ENCODE measurements around the gene ZNF366.

The ZNF366 gene

DNA sequence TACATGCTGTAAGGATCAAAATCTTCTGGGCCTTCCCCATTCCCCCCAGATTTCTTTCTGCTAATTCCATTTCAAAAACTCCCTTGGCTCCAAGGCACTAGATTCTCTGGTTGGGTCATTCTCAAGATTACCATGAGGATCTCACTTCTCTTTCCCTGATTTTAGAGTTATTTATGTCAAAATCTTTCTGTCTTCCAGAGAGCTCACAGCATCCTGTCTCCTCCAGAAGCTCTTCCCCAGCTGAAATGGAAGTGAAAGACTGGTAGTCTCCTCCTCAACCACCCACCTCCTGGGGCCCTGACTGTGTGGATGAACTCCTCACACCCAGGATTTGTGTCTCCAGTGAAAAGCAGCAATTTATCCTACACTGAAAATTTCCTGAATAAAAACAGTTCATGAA lies 11.9 kb upstream of the ZNF366 start:
- DNase-seq: no peak

DNA sequence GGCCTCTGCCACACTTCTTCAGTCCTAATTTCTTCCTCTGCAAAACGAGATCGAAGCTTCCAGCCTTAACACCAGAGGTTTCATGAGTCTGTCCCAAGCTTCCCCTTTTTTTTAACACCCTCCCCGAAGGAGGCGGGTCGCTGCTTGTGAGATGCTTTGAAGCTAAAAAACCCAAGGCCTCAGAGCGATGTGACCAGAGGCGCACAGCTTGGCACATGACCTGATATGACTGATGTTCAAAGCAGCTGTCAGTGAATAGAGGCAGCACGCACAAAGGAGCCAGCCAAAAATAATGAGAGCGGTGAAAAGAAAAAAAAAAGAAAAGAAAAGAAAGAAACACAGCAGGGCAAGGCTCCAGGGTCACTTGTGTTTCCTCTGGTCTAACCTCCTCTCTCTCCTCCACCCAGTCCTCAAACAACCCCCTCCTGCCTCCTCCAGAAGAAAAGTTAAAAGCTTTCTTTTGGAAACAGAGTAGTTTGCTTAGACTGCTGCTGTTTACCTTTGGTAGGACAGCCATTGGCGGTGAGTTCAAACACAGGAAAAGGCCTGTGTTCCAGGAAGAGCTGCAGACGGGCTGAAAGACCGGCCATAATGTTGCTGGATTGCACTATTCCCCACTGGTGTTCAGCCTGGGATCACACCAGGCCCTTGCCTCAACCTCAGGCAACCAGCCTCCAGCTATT lies 10.9 kb upstream of the ZNF366 start:
- no peak for DNase-seq

DNA sequence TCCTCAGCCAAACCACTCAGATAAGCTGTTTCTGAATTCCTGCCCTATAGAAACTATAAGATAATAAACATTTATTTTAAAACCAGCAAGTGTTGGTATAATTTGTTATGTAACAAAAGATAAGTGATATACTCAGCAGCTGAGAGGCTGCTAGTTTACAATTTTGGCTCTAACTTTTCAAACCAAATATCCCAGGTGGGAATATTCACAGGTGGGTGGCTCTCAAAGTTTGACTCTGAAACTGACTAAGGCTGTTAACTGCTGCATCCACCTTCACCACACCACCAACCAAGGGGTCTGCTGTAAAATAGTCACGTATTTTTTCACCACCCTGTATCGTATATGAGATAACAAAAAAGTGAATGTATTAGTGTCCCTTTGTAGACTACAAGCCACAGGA lies 9.7 kb upstream of the ZNF366 start:
- no peak for DNase-seq

DNA sequence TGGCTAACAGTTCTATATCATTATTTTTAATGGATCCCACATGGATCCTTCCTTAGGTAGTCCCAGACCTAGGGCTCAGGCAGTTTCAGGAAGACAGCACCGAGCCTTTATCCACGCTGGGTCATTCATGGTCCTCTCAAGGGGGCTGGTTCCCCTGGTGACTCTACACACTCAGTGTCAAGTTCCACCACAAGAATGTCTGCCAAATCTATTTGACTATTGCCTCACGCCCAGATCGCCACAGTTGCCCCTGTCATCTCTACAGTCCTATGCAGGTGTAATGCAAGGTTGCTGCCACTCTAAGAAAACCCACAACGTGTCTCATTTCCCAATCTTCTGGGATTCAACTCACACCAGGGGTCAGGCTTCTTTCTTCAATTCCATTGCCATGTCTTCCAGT lies 8.0 kb upstream of the ZNF366 start:
- DNase-seq: no peak

DNA sequence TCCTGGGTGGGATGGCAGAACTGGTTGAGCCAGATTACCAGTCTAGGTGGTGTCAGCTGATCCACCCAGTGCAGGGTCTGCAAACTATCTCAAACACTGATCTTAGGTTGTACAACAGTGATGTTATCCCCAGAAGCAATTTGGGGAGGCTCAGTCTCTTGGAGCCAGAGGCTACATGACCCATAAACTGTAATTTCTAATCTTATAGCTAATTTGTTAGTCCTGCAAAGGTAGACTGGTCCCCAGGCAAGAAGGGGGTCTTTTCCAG lies 5.3 kb upstream of the ZNF366 start:
- no peak for DNase-seq

DNA sequence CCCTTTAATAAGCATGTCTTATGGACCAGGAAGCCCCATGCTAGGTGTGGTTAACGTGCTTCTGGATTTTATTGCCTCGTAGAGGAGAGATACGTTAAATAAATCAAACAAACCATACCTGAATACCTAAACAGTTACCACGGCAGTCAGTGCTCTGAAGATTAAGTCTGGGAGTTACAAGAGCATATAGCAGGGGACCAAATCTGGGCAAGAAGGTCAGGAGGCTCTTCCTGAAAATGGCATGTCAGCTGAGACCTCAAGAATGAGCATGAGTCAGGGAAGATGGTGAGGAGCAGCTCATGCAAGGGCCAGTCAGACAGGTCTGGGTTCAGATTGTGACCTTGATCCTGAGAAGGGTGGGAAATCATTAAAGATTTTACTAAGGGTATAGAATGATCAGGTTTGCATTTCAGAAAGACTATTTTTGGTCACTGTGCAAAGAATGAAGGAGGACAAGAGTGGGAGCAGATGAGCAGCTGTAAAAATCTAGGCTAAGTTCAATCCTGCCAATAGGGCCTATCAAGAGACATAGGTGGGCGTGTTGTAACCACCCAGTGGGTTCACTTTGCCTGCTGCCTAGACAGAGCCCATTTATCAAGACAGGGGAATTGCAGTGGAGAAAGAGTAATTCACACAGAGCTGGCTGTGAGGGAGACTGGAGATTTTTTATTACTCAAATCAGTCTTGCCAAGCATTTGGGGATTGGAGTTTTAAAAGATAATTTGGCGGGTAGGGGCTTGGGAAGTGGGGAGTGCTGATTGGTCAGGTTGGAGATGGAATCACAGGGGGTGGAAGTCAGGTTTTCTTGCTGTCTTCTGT lies 4.8 kb upstream of the ZNF366 start:
- no peak for DNase-seq

DNA sequence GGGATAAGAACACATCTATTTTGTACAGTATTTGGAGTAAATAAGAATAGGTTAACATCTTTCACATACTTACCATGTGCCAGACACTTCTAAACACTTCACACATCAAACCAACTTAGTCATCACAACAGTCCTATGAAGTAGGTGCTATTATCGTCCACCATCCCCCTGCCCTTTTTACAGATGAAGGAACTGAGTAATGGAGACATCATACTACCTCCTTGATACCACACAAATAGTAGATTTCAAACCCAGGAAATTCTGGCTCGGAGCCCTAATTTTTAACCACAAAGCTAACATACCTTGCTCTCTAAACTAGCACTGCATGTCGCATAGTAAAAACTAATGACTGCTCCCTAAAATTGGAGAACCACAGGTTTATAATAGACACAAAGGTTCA lies 4.2 kb upstream of the ZNF366 start:
- DNase-seq: no peak

DNA sequence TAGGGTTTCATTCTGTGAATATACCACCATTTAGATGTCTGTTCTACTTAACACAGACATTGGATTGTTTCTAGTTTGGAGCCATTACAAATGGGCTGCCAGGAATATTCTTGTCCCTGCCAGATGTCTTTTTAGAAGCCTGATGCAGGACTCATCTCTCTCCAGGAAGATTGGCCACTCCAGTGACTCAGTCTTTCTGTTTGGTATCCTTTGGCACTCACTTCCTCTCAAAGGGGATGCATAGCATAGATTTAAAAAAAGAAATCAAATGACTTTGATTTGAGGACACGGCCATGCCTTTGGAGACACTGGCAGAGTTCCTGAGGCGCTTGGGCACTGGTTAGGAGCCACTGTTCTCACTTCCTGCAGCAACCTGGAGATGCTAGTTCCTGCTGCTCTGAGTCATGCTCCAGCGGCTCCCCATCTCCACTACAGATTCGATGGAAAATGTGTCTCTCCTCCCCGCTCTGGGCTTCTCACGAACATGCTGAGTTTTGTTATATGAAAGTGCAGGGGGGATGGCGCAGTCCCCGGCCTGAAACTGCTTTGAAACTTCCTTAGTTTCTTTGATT lies 3.5 kb upstream of the ZNF366 start:
- DNase-seq: no peak

DNA sequence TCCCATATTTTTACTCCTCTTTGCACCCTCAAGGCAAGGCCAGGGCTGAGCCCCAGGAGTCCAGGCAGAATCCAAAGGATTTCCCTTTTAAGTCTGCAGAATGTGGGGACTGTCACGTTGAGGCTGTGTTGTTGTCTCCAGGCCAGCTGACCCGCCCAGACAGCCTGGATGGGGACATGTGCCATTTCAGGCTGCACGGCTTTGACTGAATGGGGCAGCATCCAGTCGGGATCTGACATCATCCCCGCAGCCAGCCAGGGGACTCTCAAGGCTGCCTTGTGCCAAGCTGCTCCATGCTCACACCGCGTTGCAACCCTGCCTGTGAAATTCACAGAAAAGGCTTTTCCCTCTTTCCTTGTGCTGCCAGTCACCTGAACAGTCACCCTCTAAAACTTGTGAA lies 2.2 kb upstream of the ZNF366 start:
- DNase-seq: no peak

DNA sequence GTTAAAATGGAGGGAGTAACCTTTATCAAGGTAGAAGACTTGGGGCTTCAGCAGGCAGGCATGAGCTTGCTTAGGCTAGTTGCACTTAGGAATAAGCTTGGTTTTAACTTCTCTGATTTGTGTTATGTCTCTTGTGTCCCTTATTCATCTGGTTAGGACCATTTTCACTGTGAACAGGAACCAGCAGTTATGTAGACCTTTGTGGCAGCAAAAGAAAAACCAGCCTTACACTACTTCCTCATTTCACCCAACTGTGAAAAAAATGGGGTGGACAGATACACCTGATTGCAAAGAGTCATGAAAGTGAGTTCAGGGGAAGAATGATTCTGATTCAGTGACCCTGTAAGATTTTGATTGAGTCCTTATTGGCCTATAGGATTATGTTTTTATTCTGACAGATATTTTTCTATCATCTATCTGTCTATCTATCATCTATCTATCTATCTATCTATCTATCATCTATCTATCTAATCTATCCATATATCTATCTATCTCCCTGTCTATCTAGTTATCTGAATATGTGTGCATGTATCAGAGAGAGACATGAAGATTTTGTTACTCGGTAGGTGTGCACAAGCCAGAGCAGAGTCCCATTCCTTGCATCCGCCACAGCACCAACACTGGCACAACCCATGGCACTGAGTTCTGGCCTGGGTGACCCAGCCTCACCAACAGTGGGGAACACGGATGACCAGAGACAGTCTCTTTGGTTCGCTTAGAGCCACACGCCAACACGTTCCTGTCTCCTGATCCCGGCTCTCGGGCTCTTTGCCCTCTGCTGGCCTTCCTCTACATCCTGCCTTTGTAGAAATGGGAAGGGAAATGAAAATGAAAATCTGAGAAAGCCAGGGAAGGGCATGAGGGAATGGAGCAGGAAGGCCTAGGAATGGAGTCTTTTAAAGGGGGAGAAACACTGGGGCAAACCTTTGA lies 1.3 kb upstream of the ZNF366 start:
- DNase-seq: no peak

DNA sequence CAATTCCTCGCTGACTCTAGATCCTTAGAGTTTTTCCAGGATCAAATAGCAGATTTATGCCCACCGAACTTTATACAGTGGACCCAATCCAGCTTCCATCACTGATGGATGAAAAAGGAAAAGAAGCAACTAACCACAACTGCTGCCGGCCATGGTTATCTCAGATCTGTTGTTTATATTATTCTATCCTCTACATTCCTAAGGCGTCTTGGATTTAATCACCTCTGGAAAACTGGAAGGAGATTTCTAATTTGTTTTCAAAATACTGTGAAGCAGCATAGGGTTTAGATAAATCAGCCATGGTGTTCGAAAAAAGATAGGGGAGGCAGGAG lies 663 bp upstream of the ZNF366 start:
- no peak for DNase-seq

DNA sequence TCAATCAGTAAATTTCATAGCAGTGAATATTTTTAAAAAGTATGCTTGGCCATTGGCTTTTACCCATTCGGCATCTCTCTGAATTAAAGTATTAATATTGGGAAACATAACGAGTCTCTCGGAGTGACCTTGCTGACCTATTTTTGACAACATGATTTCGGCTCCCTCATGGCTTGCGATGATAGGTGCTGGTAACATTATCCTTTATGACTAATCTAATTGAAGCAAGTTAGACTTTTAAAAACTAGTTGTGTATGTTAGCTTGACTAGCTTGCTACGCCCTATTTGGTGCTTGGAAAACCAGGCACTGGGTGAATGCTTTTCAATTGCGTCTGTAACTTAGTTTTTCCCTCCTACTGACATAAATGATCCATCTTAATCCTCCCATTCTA lies 1.1 kb downstream of the ZNF366 start:
- no peak for DNase-seq

DNA sequence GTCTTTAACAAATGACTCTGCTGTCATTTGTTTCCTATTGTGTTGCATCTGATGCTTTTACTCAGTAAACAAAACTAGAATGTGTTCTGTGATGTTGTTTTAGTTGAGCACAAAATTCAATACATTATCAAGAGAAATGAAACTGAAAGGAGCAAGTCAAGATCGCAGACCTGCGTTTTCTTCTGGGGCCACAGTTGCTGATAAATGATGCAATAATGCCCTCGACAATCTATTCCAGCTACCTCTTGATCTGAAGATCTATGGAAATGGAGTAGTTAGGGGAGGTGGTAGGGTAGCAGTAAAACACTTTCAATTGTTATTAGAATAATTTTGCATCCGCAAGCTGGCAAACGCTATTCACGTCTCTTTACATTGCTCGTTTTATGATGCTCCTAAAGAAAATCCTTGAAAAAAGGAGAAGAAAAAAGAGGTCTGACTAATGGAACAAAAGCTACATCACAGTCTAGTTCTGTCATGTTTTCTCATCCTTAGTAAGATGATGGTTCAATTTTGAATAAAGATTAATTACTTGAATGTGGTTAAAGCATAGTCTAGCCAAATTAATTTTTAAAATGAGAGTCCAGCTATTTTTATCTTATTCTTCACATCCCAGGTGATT lies 1.6 kb downstream of the ZNF366 start:
- no peak for DNase-seq

DNA sequence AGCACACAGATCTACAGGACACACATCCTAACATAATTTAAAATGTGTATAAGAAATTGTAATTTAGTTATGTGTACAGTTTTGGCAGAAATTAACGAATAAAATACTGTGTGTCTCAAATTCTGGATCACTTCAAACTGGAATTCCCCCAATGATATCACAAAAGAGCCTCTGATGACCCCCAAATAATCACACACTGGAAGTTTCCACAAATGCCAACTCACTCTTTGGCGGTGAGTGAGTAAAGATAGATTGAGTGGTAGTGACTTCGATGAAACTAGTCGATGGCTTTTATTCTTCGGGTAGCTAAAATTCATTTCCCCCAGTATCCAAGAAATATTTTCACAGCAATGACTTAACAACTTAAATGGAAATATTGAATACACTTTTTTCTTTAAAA lies 2.2 kb downstream of the ZNF366 start:
- no peak for DNase-seq

DNA sequence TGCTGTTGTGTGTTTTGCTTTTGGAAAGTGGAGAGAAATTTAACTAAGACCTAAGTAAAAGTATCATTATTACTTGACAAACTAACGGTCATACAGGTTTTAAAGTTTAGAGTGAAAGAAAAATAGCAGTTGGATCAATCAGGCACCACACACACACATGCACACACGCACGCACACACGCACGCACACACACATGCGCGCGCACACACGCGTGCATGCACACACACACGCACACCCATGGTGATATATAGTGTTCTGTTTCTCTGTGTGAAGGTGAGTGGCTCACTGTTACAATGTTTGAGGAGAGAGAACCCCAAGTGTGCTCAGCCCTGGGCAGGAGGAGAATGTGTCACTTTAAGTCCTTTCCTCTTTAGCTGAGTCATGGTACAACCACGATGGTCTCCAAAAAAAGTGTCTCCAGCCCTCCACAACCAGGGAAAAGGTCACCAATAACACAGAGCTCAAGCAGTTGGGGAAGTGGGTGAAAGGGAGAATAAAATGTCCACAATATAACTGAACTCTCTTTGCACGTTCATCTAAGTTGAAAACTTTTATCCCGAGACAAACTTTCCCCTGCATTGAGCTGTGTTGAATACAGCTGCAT lies 3.2 kb downstream of the ZNF366 start:
- DNase-seq: no peak

DNA sequence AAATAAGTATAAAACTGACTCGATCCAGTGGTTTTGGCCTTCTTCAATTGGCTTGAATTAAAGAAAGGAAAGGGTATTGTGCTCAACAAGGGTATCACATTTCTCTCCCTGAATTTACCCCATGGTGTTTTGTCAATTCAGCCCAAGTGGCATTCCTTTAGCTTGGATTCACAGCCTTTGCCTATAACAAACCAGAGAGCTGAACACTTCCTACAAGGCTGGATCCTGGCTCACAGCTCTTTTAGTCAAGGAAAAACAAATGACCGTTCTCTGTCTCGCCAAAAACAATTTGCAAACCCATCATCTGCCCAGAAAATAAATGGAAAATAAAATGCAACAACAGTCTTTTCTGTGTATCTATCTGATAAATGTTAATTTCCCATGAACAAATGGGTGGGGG lies 5.7 kb downstream of the ZNF366 start:
- no peak for DNase-seq

DNA sequence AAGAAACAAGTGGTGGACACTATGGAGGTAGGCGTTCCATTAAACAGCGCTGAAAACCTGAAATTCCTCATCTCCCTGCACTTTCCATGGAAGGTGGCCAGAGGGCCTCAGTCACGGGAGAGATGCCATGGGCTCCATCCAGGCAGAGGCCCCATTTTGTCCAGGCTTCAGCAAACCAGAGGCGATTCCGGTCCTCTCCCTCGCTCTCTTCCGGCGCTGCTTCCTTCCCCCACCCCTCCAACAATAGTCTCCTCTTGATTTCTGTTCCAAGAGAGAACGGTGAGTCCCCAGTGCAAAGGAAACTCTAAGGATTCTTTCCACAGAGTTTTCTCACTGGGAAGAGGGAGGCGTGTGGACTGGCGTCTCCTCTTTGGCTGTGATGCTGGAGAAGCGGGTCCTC lies 7.5 kb downstream of the ZNF366 start:
- no peak for DNase-seq

DNA sequence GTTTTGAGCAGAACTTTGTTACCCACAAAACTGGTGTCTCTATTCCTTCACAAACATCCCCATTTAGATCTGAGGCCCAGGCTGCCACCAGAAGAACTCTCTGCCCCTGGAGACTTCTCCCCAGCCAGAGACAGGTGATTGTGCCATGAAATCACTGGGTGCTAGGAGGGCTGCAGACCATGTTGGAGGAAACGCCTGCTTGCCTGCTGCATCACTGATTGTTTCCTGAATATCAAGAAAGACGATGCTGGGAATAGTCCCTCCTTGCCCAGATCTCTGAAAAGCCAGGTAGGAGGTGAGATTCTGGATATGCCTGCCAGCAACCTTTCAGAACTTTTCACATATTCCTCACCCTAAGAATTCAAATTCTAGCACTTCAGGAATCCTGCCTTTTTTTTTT lies 8.1 kb downstream of the ZNF366 start:
- no peak for DNase-seq

DNA sequence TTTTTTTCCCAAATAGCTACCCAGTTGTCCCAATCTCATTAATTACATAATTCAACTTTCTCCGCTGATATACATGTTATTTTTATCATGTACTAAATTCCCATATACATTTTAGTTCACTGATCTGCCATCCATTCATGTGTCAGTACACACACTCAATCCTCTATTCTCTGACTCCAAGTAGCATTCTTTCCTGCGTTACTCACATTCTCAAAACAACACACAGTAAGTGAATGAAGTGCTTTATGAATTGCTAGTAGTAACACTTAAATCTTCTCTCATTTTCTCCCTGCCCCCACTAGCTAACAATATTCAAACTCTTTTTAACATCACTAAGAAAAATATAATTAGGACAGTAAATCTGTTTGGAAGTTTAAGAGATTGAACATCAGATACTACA lies 8.9 kb downstream of the ZNF366 start:
- DNase-seq: no peak

DNA sequence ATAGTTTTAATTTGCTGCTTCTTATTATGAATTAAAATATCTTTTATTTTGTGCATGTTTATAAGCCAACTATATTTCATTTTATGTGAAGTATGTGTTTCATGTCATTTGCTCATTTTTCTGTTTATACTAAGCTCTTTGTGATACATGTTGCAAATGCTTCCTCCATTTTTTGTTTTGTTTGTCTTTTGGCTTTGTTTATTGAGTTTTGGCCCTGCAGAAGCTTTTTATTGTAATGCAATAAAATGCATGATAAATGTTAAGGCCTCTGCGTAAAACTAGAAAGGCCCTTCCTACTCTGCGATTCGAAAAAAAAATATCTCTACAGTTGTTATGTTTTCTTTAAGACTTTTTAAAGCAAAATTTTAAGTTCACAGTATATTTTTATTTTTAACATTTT lies 9.4 kb downstream of the ZNF366 start:
- DNase-seq: no peak

DNA sequence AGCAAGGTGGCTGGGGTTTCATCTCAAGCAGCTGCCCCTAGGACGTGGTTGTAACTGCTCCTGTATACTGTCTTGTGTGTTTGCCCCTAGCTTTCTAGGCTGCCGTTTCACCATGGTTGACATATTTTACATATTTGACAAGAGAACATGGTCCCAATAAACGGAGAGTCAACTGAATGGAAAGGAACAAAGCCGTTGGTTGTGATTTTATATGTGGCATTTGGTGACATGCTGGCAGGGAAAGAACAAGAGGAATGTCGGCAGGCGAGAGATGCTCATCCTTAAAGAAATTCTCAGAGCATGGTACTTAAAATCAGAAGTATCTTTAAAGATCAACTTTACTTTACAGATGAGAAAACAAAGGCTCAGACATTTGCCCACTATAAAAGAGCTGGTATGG lies 11.8 kb downstream of the ZNF366 start:
- no peak for DNase-seq

DNA sequence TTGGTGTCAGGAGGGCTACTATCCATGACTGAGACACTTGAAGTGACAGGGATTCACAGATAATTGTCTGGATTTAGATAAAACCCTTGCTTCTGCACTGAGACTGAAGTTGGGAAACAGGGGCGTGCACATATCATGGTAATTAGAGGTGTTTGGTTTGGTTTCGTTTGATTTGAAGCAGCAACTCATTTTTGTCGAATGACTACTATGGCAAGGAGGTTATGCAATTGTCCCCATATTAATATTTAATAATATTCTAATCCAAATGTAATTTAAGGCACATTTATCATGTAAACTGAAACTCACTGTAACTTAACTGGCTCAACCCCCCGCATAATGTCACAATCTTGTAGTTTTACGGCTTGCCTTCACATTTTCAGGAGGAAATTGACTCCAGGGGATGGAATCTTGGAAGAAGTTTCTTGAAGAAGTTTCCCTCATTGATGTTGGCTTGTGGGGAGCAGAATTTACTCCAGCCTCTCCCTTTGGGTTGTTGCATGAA lies 12.5 kb downstream of the ZNF366 start:
- no peak for DNase-seq

DNA sequence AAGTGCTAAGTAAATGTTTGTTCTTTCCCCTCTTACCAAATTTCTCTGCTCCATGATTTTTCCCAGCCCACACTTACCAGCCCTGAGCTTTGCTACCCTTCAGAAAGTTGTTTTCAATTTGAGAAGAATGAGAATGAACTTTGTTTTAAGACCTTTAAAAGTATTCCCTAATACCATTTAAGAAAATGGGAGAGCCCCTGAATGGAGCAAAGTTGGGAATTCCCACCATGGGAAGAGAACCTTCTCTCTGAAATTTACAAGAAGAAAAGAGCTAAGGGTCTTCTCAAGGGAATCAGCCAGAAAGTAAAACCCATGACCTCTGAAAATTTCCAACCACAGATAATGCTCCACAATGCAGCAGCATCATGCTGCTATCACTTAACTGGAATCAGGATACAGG lies 17.7 kb downstream of the ZNF366 start:
- DNase-seq: no peak
